Nephron (organoid): ENCODE data around the gene DUSP23.
A peak's percentile ranks its signal among the peaks of the same experiment; 100 is the strongest.

ENCODE experiments used
- H3K27ac Mint-ChIP-seq, 3 experiments: 2 replicates each; pipeline ENCODE4 v1.8.0; 2020; ENCODE audit warnings: mixed read lengths in 3 of 3, mild to moderate bottlenecking in 2 of 3, moderate library complexity in 1 of 3
- H3K27me3 Mint-ChIP-seq: 2 replicates; pipeline ENCODE4 v1.8.0; 2021; ENCODE audit warnings: low read depth, mild to moderate bottlenecking, moderate library complexity, mixed read lengths
- H3K36me3 Mint-ChIP-seq: 2 replicates; pipeline ENCODE4 v1.8.0; 2020; ENCODE audit warnings: low read depth, mixed read lengths
- H3K4me1 Mint-ChIP-seq: 2 replicates; pipeline ENCODE4 v1.8.0; 2020; ENCODE audit warnings: mixed read lengths
- H3K4me3 Mint-ChIP-seq, 3 experiments: 2 replicates each; pipeline ENCODE4 v1.8.0; 2020; ENCODE audit warnings: mild to moderate bottlenecking in 3 of 3, mixed read lengths in 3 of 3, moderate library complexity in 2 of 3
- H3K9me3 Mint-ChIP-seq: 2 replicates; pipeline ENCODE4 v1.8.0; 2020; ENCODE audit warnings: mixed read lengths
- CTCF ChIP-seq, 3 experiments: fragments of 200-600 bp; sonication (generic); IDR thresholded peaks; one replicate each; pipeline ENCODE4 v1.5.0; 2021; ENCODE audit warnings: antibody characterized with exemption in 3 of 3; ENCODE audit not compliant: unreplicated experiment in 3 of 3

The DUSP23 gene

GRCh38 chr1:159826441-159827101 is 45.8 kb downstream of the DUSP23 start, which contains the start of gene SLAMF8:
Gene SLAMF8 (plus strand): TSS chr1:159826873. CDS start chr1:159826899, 26 bp downstream.
- Mint-ChIP-seq H3K36me3 (no peaks in the 10 kb centered on the region), H3K9me3 (no peaks in the 10 kb centered on the region), H3K4me3 (no peak within 1 kb of the TSS), H3K27ac (peak within 1 kb of the TSS; percentile 30 to 85 (median 32)), H3K27me3 (peaks cover 56% of the 10 kb centered on the region), H3K4me1 (peaks cover 13% of the 10 kb centered on the region)
- no peak for TF ChIP-seq CTCF (IDR thresholded peaks at IDR 0.05; ENCODE audit: unreplicated experiment in 3 of 3)

GRCh38 chr1:159827102-159827490 is 46.3 kb downstream of the DUSP23 start:
- Mint-ChIP-seq H3K4me3 (no peak overlapping the region), H3K36me3 (no peaks in the 10 kb centered on the region), H3K9me3 (no peaks in the 10 kb centered on the region), H3K4me1 (peaks cover 18% of the 10 kb centered on the region), H3K27ac (peak overlapping the region in 1 of 3 experiments; percentile 51), H3K27me3 (peaks cover 51% of the 10 kb centered on the region)
- no peak for TF ChIP-seq CTCF (IDR thresholded peaks at IDR 0.05; ENCODE audit: unreplicated experiment in 3 of 3)

- no peaks in the 10 kb centered on the region for H3K36me3 Mint-ChIP-seq
- H3K4me1 Mint-ChIP-seq = peaks cover 18% of the 10 kb centered on the region
- no peak overlapping the region for H3K4me3 Mint-ChIP-seq
- H3K27ac Mint-ChIP-seq = no peak overlapping the region
- peaks cover 46% of the 10 kb centered on the region for H3K27me3 Mint-ChIP-seq
- H3K9me3 Mint-ChIP-seq = no peaks in the 10 kb centered on the region
- TF ChIP-seq CTCF (IDR thresholded peaks at IDR 0.05; ENCODE audit: unreplicated experiment in 3 of 3) = no peak
Observed at GRCh38 chr1:159827549-159827948, 46.8 kb downstream of the DUSP23 start.

GRCh38 chr1:159828176-159828575 is 47.4 kb downstream of the DUSP23 start:
- peaks cover 40% of the 10 kb centered on the region for H3K27me3 Mint-ChIP-seq
- H3K9me3 Mint-ChIP-seq = no peaks in the 10 kb centered on the region
- H3K4me3 Mint-ChIP-seq = peak overlapping the region in 2 of 3 experiments; percentile 24 to 50
- peak overlapping the region; percentile 45 to 95 (median 80) for H3K27ac Mint-ChIP-seq
- no peak for TF ChIP-seq CTCF (IDR thresholded peaks at IDR 0.05; ENCODE audit: unreplicated experiment in 3 of 3)
- peaks cover 16% of the 10 kb centered on the region for H3K4me1 Mint-ChIP-seq
- no peaks in the 10 kb centered on the region for H3K36me3 Mint-ChIP-seq

- no peak for TF ChIP-seq CTCF (IDR thresholded peaks at IDR 0.05; ENCODE audit: unreplicated experiment in 3 of 3)
- no peaks in the 10 kb centered on the region for H3K36me3 Mint-ChIP-seq
- no peaks in the 10 kb centered on the region for H3K9me3 Mint-ChIP-seq
- H3K4me1 Mint-ChIP-seq = peaks cover 11% of the 10 kb centered on the region
- peak overlapping the region; percentile 66 to 95 (median 89) for H3K27ac Mint-ChIP-seq
- peaks cover 34% of the 10 kb centered on the region for H3K27me3 Mint-ChIP-seq
- peak overlapping the region; percentile 5 to 50 (median 24) for H3K4me3 Mint-ChIP-seq
Observed at GRCh38 chr1:159828581-159829272, 48.0 kb downstream of the DUSP23 start.
